ENCODE measurements around the gene FHOD3.
A peak's percentile ranks its signal among the peaks of the same experiment; 100 is the strongest.

The FHOD3 gene

DNA sequence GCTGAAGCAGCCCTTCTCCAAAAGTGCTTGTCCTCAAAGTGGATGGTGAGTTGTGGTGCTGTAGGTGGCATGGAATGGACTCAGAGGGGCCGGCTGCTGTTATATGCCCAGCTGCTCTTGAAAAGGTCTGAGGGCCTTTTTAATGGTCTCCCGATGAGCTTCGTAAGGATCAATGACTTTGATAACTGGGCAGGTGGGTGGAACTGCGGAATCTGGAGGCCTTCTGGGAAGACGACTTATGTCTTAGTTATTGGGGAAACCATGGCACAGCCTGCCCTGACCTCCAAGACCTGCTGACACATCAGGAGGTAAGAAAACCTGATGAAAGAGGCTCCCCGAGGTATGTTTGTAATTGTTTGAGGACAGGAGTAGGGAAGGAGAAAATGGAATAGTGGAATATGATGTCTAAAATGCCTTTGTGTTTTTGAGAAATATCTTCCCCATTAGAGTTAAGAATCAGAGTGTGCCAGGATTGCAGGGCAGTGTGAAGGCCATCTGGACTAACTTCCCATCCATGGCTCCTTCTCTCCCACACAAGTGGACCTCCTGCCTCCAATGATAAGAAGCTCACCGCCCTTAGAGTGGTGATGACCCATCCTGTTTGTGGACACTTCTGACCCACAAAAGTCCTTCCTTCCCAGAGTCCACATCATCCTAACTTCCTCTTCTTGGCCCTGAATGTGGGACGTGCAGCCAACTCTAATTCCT lies 236.1 kb downstream of the FHOD3 start:
- H3K4me3 ChIP-seq (ENCODE audit: low read depth, low read length) = no peak overlapping the region
- TF ChIP-seq, protein P1, sequence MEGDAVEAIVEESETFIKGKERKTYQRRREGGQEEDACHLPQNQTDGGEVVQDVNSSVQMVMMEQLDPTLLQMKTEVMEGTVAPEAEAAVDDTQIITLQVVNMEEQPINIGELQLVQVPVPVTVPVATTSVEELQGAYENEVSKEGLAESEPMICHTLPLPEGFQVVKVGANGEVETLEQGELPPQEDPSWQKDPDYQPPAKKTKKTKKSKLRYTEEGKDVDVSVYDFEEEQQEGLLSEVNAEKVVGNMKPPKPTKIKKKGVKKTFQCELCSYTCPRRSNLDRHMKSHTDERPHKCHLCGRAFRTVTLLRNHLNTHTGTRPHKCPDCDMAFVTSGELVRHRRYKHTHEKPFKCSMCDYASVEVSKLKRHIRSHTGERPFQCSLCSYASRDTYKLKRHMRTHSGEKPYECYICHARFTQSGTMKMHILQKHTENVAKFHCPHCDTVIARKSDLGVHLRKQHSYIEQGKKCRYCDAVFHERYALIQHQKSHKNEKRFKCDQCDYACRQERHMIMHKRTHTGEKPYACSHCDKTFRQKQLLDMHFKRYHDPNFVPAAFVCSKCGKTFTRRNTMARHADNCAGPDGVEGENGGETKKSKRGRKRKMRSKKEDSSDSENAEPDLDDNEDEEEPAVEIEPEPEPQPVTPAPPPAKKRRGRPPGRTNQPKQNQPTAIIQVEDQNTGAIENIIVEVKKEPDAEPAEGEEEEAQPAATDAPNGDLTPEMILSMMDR (IDR thresholded peaks at IDR 0.05; ENCODE audit: low read depth, low read length) = no peak
- no peak for DNase-seq (ENCODE audit: low read depth, low spot score)
- in situ Hi-C loops (cut with HindIII; ENCODE audit: low sequenced_read_pairs) = no loop called here

DNA sequence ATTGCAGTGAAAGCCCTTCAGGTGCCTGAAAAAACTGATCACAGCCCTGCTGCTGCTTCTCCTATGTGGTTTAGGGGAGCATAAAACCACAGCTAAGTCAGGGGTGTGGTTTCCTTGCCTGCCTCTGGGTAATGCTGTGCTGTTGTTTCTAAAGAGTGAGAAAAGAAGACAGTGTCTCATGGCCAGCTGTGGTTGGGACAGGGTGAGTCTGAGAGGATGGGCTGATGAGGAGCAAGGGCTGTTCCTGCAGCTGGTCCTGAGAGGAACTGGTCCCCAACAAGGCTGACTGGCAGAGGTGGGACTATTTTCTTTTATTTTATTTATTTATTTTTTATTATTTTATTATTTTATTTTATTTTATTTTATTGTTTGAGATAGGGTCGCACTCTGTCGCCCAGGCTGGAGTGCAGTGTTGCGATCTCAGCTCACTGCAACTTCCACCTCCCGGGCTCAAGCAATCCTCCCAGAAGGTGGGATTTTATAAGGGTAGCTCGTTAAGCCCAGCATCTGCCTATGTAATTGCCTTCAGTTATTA lies 236.7 kb downstream of the FHOD3 start:
- no peak overlapping the region for H3K4me3 ChIP-seq (ENCODE audit: low read depth, low read length)
- in situ Hi-C loops (cut with HindIII; ENCODE audit: low sequenced_read_pairs) = no loop called here
- DNase-seq (ENCODE audit: low read depth, low spot score) = peak; percentile 29
- TF ChIP-seq, protein P1 (IDR thresholded peaks at IDR 0.05; ENCODE audit: low read depth, low read length) = no peak

DNA sequence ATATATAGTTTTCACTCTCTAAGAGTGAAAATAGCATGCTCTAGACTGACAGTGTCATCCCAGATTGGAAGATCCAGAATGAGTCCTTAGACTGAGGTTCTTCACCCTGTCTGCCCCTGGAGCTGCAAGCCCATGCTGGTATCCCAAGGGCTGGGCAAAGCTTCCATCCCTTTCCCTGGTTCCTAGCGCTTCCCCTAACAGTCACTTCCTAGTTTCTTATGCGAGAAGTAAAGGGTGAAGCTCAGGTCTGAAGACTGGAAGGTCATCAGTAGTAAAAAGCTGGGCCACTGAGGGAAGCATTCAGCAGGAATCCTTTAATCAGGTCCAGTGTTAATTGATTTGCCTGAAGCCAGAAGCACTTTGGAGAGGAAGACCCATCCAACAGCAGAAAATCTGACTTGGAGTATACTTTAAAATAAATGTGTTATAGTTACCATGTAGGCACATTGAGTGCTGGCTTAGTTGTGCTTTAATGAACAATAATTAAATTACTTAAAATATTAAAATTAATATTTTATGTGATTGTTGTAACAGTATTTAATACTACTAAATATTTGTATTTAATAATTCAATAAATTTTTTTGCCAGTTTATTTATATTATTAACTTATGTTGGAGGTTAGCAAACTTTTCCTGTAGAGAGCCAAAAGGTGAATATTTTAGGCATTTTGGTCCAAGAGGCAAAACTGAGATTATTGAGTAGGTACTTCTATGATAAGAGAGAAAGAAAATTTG lies 237.9 kb downstream of the FHOD3 start:
- in situ Hi-C loops (cut with HindIII; ENCODE audit: low sequenced_read_pairs) = no loop called here
- TF ChIP-seq, protein P1 (IDR thresholded peaks at IDR 0.05; ENCODE audit: low read depth, low read length) = no peak
- H3K4me3 ChIP-seq (ENCODE audit: low read depth, low read length) = no peak overlapping the region
- DNase-seq (ENCODE audit: low read depth, low spot score) = no peak

DNA sequence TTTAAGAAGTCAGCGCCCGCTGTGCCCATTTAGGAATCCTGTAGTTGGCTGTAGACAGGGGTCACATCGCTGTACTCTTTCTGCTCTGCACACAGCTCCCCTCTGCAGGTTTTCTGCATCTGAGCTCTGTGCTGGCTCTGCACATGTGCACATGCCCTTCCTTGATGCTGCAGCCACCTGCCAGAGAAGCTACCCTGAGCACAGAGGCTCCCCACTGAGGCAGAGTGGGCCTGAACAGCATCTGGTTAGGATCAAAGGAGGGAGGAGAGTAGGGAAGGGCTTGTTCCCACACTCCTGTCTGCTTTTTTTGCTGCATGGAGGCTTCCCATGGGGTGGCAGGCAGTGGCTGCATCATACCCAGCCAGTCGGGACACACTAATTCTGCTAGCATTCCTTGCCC lies 238.9 kb downstream of the FHOD3 start:
- H3K4me3 ChIP-seq (ENCODE audit: low read depth, low read length) = no peak overlapping the region
- in situ Hi-C loops (cut with HindIII; ENCODE audit: low sequenced_read_pairs) = no loop called here
- no peak for DNase-seq (ENCODE audit: low read depth, low spot score)
- TF ChIP-seq, protein P1 (IDR thresholded peaks at IDR 0.05; ENCODE audit: low read depth, low read length) = no peak

DNA sequence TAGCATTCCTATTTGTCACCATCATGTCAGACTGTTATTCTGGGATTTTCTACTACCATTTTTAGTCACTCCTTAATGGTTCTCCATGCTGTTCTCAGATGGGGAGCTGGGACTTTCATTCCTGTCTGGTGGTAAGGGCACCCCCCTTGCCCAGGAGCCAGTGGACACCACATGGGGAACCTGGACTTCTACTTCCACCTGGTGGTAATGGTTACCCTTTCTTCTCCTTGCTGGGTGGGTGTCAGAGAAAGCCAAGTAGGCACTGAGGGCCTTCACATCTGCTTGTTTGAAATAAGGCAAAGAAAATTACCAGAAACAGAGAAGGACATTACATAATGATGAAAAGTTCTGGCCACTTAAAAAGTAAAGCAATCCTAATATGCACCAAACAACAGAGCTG lies 239.8 kb downstream of the FHOD3 start:
- TF ChIP-seq, protein P1 (IDR thresholded peaks at IDR 0.05; ENCODE audit: low read depth, low read length) = no peak
- DNase-seq (ENCODE audit: low read depth, low spot score) = no peak
- in situ Hi-C loops (cut with HindIII; ENCODE audit: low sequenced_read_pairs) = no loop called here
- no peak overlapping the region for H3K4me3 ChIP-seq (ENCODE audit: low read depth, low read length)

DNA sequence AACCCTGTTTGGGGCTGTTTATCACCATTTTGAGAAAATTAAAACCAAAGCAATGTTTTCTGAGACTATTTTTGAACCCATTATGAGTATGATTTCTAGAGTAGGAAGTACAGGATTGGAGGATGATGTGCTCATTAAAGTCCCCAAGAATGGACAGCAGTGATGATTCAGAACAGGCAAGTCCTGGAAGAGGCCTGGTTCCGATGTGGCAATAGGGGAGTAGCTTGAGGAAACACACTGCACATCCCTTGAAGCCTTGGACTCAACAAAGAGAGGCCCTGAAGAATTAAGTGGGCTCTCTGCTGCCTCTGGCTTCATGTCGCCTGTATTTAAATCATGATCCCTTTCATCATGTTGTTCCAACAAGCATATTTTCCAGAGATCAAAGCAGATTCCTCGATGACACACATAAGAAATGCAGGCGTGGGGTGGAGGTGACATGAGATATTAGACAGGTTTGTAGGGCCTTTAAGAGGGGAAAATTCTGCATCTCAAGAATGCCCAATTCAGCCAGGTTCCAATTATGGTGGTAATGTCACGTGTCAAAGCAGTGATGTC lies 242.2 kb downstream of the FHOD3 start:
- no peak overlapping the region for H3K4me3 ChIP-seq (ENCODE audit: low read depth, low read length)
- in situ Hi-C loops (cut with HindIII; ENCODE audit: low sequenced_read_pairs) = no loop called here
- DNase-seq (ENCODE audit: low read depth, low spot score) = no peak
- TF ChIP-seq, protein P1 (IDR thresholded peaks at IDR 0.05; ENCODE audit: low read depth, low read length) = no peak

All from astrocyte of the spinal cord (primary cell).